Measurements from ENCODE around the gene FXYD3.

Gene FXYD3

GRCh38 chr19:35110974-35111373 is 4.6 kb upstream of the FXYD3 start:
- H3K4me3 ChIP-seq (ENCODE audit: low read depth, low read length), result no peak overlapping the region
- TF ChIP-seq CTCF (IDR thresholded peaks at IDR 0.05; ENCODE audit: low read depth, low read length, missing control alignments), result no peak
- DNase-seq (ENCODE audit: low read depth), result no peak

GRCh38 chr19:35112995-35113688 is 2.5 kb upstream of the FXYD3 start:
- H3K4me3 ChIP-seq (ENCODE audit: low read depth, low read length), result no peak overlapping the region
- no peak for DNase-seq (ENCODE audit: low read depth)
- no peak for TF ChIP-seq CTCF (IDR thresholded peaks at IDR 0.05; ENCODE audit: low read depth, low read length, missing control alignments)

- TF ChIP-seq CTCF (IDR thresholded peaks at IDR 0.05; ENCODE audit: low read depth, low read length, missing control alignments), result peak; percentile 100
- DNase-seq (ENCODE audit: low read depth), result no peak
- H3K4me3 ChIP-seq (ENCODE audit: low read depth, low read length), result no peak overlapping the region
Measured at GRCh38 chr19:35114353-35115176, 1.1 kb upstream of the FXYD3 start.

- no peak overlapping the region for H3K4me3 ChIP-seq (ENCODE audit: low read depth, low read length)
Measured at GRCh38 chr19:35116072-35116801, 614 bp downstream of the FXYD3 start.

GRCh38 chr19:35117116-35117515 is 1.5 kb downstream of the FXYD3 start:
- no peak overlapping the region for H3K4me3 ChIP-seq (ENCODE audit: low read depth, low read length)
- TF ChIP-seq CTCF (IDR thresholded peaks at IDR 0.05; ENCODE audit: low read depth, low read length, missing control alignments), result no peak
- no peak for DNase-seq (ENCODE audit: low read depth)

More at GRCh38 chr19:35116072-35116801, 614 bp downstream of the FXYD3 start:
- no peak for TF ChIP-seq CTCF (IDR thresholded peaks at IDR 0.05; ENCODE audit: low read depth, low read length, missing control alignments)
- no peak for DNase-seq (ENCODE audit: low read depth)

GRCh38 chr19:35117799-35118198 is 2.2 kb downstream of the FXYD3 start:
- TF ChIP-seq CTCF (IDR thresholded peaks at IDR 0.05; ENCODE audit: low read depth, low read length, missing control alignments), result no peak
- H3K4me3 ChIP-seq (ENCODE audit: low read depth, low read length), result no peak overlapping the region
- DNase-seq (ENCODE audit: low read depth), result no peak

Measured in GM12864 (cell line).